OCI-LY7 (cell line): ENCODE results near the gene APBA1. TPM values are rescaled to one million over a fixed set of nuclear protein-coding genes. Genes with fewer than 3 reads are reported as not detected.

Experiments used
- BruUV-seq: library from RNA; stranded (reverse); fragments of 400-500 nt; replicated peaks from 2 replicates; lab custom pipeline; 2021; lab: Mats Ljungman, UMichigan
- CTCF ChIA-PET: fragments of 300-600 bp; sonication (Branson Sonifier 250); formaldehyde crosslinking; loops from one replicate; lab custom pipeline; 2022; ENCODE audit warnings: antibody characterized with exemption; ENCODE audit not compliant: unreplicated experiment; lab: Charles Lee
- POLR2A ChIA-PET: fragments of 300-600 bp; sonication (Branson Sonifier 250); formaldehyde crosslinking; loops from one replicate; lab custom pipeline; 2022; ENCODE audit warnings: antibody characterized with exemption; lab: Charles Lee
- DNase-seq: peaks from one replicate; pipeline ENCODE4 v3.0.0-alpha.2; 2015; ENCODE audit warnings: low spot score
- H2AFZ ChIP-seq: fragments of 200-600 bp; sonication (generic), shearing (Covaris generic); 2 replicates; pipeline ENCODE4 v1.6.1; 2014; ENCODE audit warnings: mild to moderate bottlenecking, antibody characterized with exemption, low read length, moderate library complexity
- H3K27ac ChIP-seq: fragments of 200-600 bp; sonication (generic); 2 replicates; pipeline ENCODE4 v1.5.1; 2014; ENCODE audit warnings: mixed run types, low read depth, mild to moderate bottlenecking, moderate library complexity, low read length, inconsistent platforms; ENCODE audit not compliant: poor library complexity, severe bottlenecking
- H3K36me3 ChIP-seq: fragments of 200-600 bp; sonication (generic); 2 replicates; pipeline ENCODE4 v1.6.1; 2014; ENCODE audit warnings: mild to moderate bottlenecking, antibody characterized with exemption, low read length, moderate library complexity, mixed read lengths; ENCODE audit not compliant: insufficient read depth
- H3K4me1 ChIP-seq: fragments of 200-600 bp; sonication (generic); 2 replicates; pipeline ENCODE4 v1.5.1; 2014; ENCODE audit warnings: mild to moderate bottlenecking, low read length; ENCODE audit not compliant: insufficient read depth, poor library complexity, severe bottlenecking
- H3K4me2 ChIP-seq: fragments of 200-600 bp; sonication (generic); 2 replicates; pipeline ENCODE4 v1.6.1; 2014; ENCODE audit warnings: mild to moderate bottlenecking, low read length
- H3K4me3 ChIP-seq: fragments of 200-600 bp; sonication (generic); 2 replicates; pipeline ENCODE4 v1.5.1; 2014; ENCODE audit warnings: mild to moderate bottlenecking, low read depth, low read length; ENCODE audit not compliant: poor library complexity, severe bottlenecking
- H3K79me2 ChIP-seq: fragments of 200-600 bp; sonication (generic); 2 replicates; pipeline ENCODE4 v1.6.1; 2016; ENCODE audit warnings: low read depth, mild to moderate bottlenecking, low read length, moderate library complexity, mixed read lengths; ENCODE audit not compliant: insufficient read depth
- H3K9me2 ChIP-seq: fragments of 200-600 bp; sonication (generic); 2 replicates; pipeline ENCODE4 v1.6.1; 2016; ENCODE audit warnings: mild to moderate bottlenecking, low read length, mixed read lengths; ENCODE audit not compliant: insufficient read depth
- H3K9me3 ChIP-seq: fragments of 200-600 bp; sonication (generic); 2 replicates; pipeline ENCODE4 v1.6.1; 2014; ENCODE audit warnings: mild to moderate bottlenecking, mixed run types, low read length, mixed read lengths
- H4K20me1 ChIP-seq: fragments of 200-600 bp; sonication (generic); 2 replicates; pipeline ENCODE4 v1.6.1; 2014; ENCODE audit warnings: mild to moderate bottlenecking, antibody characterized with exemption, low read length, moderate library complexity, mixed read lengths; ENCODE audit not compliant: insufficient read depth
- EZH2phosphoT487 ChIP-seq: fragments of 200-600 bp; sonication (generic); IDR thresholded peaks from 2 replicates; pipeline ENCODE4 v1.6.1; 2018; ENCODE audit warnings: low read depth, borderline replicate concordance, mild to moderate bottlenecking, mixed run types, antibody characterized with exemption, low read length, moderate library complexity, mixed read lengths
- intact Hi-C: fragments of 100-400 bp; cut with micrococcal nuclease; formaldehyde crosslinking; loops from one replicate; pipeline ENCODE4 v1.10.0; 2022; ENCODE audit not compliant: unreplicated experiment
- total RNA-seq, 2 experiments: library from RNA; depleted of rRNA in 1 of 2; stranded (reverse); fragments of >200 nt in 1 of 2; shearing (Covaris generic) in 1 of 2; gene quantifications; 2 replicates each; pipeline ENCODE4 v1.2.3, GENCODE V29; 2014 to 2022
- TF ChIP-seq, protein P1 (sequence below): fragments of 200-600 bp; sonication (generic); conservative IDR thresholded peaks from 2 replicates; pipeline ENCODE4 v1.5.1; 2014; ENCODE audit warnings: mild to moderate bottlenecking, antibody characterized with exemption, low read length, moderate library complexity, mixed read lengths

The APBA1 gene
- total RNA-seq, 2 experiments from 2014 or later: not detected

DNA sequence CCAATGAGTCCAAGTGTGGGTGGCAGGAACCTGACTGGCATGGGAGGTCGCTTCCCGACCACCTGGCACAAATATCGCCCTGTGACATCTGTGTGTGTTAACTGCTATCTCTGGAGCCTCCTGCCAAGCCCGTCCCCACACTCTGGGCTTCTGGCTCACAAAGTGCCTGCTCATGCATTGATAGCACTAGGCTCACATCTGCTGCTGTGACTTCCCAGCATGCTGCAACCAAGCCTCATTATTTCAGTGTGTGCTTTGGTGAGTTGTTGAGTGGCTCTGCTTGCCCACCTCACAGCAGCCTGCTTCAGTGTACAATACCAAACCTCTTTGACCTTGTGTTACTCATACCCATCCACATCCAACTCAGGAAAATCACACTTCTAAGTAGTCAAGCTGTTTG is 139.8 kb downstream of the APBA1 start:
- H3K36me3 ChIP-seq: no peaks in the 10 kb centered on the region
- no peaks in the 10 kb centered on the region for H3K79me2 ChIP-seq
- no peaks in the 10 kb centered on the region for H3K4me1 ChIP-seq
- ChIA-PET CTCF (no interaction called here), POLR2A (no interaction called here)
- no peak for DNase-seq
- no peak overlapping the region for H3K27ac ChIP-seq
- TF ChIP-seq, protein P1, sequence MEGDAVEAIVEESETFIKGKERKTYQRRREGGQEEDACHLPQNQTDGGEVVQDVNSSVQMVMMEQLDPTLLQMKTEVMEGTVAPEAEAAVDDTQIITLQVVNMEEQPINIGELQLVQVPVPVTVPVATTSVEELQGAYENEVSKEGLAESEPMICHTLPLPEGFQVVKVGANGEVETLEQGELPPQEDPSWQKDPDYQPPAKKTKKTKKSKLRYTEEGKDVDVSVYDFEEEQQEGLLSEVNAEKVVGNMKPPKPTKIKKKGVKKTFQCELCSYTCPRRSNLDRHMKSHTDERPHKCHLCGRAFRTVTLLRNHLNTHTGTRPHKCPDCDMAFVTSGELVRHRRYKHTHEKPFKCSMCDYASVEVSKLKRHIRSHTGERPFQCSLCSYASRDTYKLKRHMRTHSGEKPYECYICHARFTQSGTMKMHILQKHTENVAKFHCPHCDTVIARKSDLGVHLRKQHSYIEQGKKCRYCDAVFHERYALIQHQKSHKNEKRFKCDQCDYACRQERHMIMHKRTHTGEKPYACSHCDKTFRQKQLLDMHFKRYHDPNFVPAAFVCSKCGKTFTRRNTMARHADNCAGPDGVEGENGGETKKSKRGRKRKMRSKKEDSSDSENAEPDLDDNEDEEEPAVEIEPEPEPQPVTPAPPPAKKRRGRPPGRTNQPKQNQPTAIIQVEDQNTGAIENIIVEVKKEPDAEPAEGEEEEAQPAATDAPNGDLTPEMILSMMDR: no peak
- no peak for TF ChIP-seq EZH2phosphoT487
- intact Hi-C loops: no loop called here
- H3K4me3 ChIP-seq: no peak overlapping the region
- no peak overlapping the region for H2AFZ ChIP-seq
- H3K9me2 ChIP-seq: no peaks in the 10 kb centered on the region
- BruUV-seq: no TSS peak
- no peaks in the 10 kb centered on the region for H3K9me3 ChIP-seq
- H3K4me2 ChIP-seq: no peak overlapping the region
- no peaks in the 10 kb centered on the region for H4K20me1 ChIP-seq

DNA sequence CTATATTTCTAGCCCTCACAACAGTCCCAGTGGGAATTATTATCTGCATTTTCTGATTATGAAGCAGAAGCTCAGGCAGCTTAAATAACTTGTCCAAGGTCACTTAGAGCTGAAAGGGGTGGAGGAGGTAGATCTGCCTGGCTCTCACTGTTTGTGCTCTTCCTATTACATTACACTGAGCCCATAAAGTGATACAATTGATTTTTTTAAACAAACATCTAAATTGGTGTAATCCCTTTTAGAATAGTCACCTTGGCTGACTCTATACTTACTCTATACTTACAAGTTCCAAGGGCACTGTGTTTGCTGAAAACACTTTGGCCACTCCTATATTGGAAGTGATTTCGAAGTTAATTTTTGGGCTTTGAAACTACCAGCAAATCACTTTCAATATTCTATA is 144.7 kb downstream of the APBA1 start:
- Histone ChIP-seq H3K4me2 (no peak overlapping the region), H3K4me3 (no peak overlapping the region), H3K79me2 (no peaks in the 10 kb centered on the region), H2AFZ (no peak overlapping the region), H3K36me3 (no peaks in the 10 kb centered on the region), H4K20me1 (no peaks in the 10 kb centered on the region), H3K9me3 (no peaks in the 10 kb centered on the region), H3K9me2 (no peaks in the 10 kb centered on the region), H3K4me1 (no peaks in the 10 kb centered on the region), H3K27ac (no peak overlapping the region)
- TF ChIP-seq EZH2phosphoT487: no peak
- ChIA-PET POLR2A (no interaction called here), CTCF (no interaction called here)
- BruUV-seq: no TSS peak
- no peak for DNase-seq
- intact Hi-C loops: no loop called here

DNA sequence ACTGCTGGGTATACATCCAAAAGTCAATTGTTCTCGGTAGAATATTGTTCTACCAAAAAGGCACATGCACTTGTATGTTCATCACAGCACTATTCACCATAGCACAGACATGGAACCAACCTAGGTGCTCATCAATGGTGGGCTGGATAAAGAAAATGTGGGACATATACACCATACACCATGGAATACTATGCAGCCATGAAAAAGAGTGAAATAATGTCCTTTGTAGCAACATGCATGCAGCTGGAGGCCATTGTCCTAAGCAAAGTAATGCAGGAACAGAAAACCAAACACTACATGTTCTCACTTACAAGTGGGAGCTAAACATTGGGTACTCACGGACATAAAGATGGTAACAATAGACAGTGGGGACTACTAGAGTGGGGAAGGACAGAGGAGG is 145.5 kb downstream of the APBA1 start:
- Histone ChIP-seq H3K4me1 (no peaks in the 10 kb centered on the region), H3K9me2 (no peaks in the 10 kb centered on the region), H3K4me3 (no peak overlapping the region), H3K79me2 (no peaks in the 10 kb centered on the region), H2AFZ (no peak overlapping the region), H4K20me1 (no peaks in the 10 kb centered on the region), H3K4me2 (no peak overlapping the region), H3K36me3 (no peaks in the 10 kb centered on the region), H3K27ac (no peak overlapping the region), H3K9me3 (no peaks in the 10 kb centered on the region)
- no TSS peak for BruUV-seq
- ChIA-PET POLR2A (no interaction called here), CTCF (no interaction called here)
- no peak for TF ChIP-seq EZH2phosphoT487
- TF ChIP-seq, protein P1: no peak
- no peak for DNase-seq
- intact Hi-C loops: no loop called here
